Hematopoietic multipotent progenitor cell (in vitro differentiated cells): Measurements from ENCODE around the gene HHIPL1. TPM values are rescaled to one million over a fixed set of nuclear protein-coding genes. Genes with fewer than 3 reads are reported as not detected.

ENCODE experiments used
- DNase-seq, 3 donors: peaks; one replicate each; pipeline ENCODE4 v3.0.0-alpha.2; 2011 to 2015; ENCODE audit warnings: low read depth in 2 of 3, low spot score in 2 of 3
- total RNA-seq: library from RNA; depleted of rRNA; stranded (reverse); fragments of >200 nt; gene quantifications from one replicate; pipeline ENCODE4 v1.2.3, GENCODE V29; 2012

The HHIPL1 gene
- total RNA-seq, 1 donor, result under 0.01 TPM

- DNase-seq, result no peak
These were observed 28.6 kb downstream of the HHIPL1 start for GRCh38 chr14:99673305-99674063.

- DNase-seq, result no peak
These were observed 29.2 kb downstream of the HHIPL1 start for GRCh38 chr14:99674064-99674650.

GRCh38 chr14:99674776-99675381 lies 29.9 kb downstream of the HHIPL1 start:
- no peak for DNase-seq

GRCh38 chr14:99675382-99675835 lies 30.5 kb downstream of the HHIPL1 start:
- DNase-seq, result no peak

- no peak for DNase-seq
These were observed 31.0 kb downstream of the HHIPL1 start for GRCh38 chr14:99675951-99676350.

GRCh38 chr14:99676657-99677056 lies 31.7 kb downstream of the HHIPL1 start:
- no peak for DNase-seq

- no peak for DNase-seq
These were observed 32.6 kb downstream of the HHIPL1 start for GRCh38 chr14:99677231-99678140.

- DNase-seq, result no peak
These were observed 33.3 kb downstream of the HHIPL1 start for GRCh38 chr14:99678198-99678597.

- DNase-seq, result no peak
These were observed 34.2 kb downstream of the HHIPL1 start for GRCh38 chr14:99679111-99679510.

GRCh38 chr14:99679543-99679942 lies 34.6 kb downstream of the HHIPL1 start:
- no peak for DNase-seq

GRCh38 chr14:99679996-99680395 lies 35.1 kb downstream of the HHIPL1 start:
- no peak for DNase-seq

- DNase-seq, result no peak
These were observed 36.3 kb downstream of the HHIPL1 start for GRCh38 chr14:99681101-99681831.

- DNase-seq, result no peak
These were observed 36.9 kb downstream of the HHIPL1 start for GRCh38 chr14:99681832-99682148.

- peak; percentile 71 to 81 (median 72) for DNase-seq
These were observed 38.1 kb downstream of the HHIPL1 start for GRCh38 chr14:99682809-99683618.

GRCh38 chr14:99683619-99684409 lies 38.9 kb downstream of the HHIPL1 start, which contains the start of gene CYP46A1:
CYP46A1 (plus strand) TSS chr14:99684298; CDS start chr14:99684418, 120 bp downstream.
- DNase-seq, result peak; percentile 99 to 100 (median 99)

GRCh38 chr14:99684410-99684934 lies 39.5 kb downstream of the HHIPL1 start:
- peak in 1 of 3 donors; percentile 38 for DNase-seq

GRCh38 chr14:99685151-99685591 lies 40.2 kb downstream of the HHIPL1 start:
- DNase-seq, result no peak

- no peak for DNase-seq
These were observed 40.7 kb downstream of the HHIPL1 start for GRCh38 chr14:99685596-99685995.
